SK-N-MC (cell line): ENCODE results near the gene TSHZ3.

Experiments
- EZH2 ChIP-seq: fragments of 200-600 bp; sonication (generic); IDR thresholded peaks from one replicate; pipeline ENCODE4 v1.6.1; 2017; ENCODE audit warnings: antibody characterized with exemption
- FOXP2 ChIP-seq: optimal IDR thresholded peaks from 2 replicates; pipeline ENCODE3; 2011; ENCODE audit warnings: mild to moderate bottlenecking, moderate library complexity; ENCODE audit not compliant: insufficient read depth; ENCODE audit errors: extremely low read length, control extremely low read depth
- POLR2AphosphoS5 ChIP-seq: IDR thresholded peaks from 2 replicates; pipeline ENCODE4 v1.6.1; 2012; ENCODE audit warnings: mild to moderate bottlenecking, low read depth, low read length, borderline replicate concordance

- TF ChIP-seq POLR2AphosphoS5 (no peak), EZH2 (no peak), FOXP2 (no peak)
These were observed 34.2 kb downstream of the TSHZ3 start for GRCh38 chr19:31314849-31315629.
